NCI-H146 treated with DMSO at 0.1 percent for 48 hours (cell line): ENCODE data around the gene SPATA33.
A peak's percentile ranks its signal among the peaks of the same experiment; 100 is the strongest.
"Not testable (repeated sequence)": the region's sequence is repeated elsewhere in the genome, so short reads cannot be mapped to it uniquely, and the experiment has no call there.

Source experiments
- DNase-seq: peaks from one replicate; lab custom pipeline; 2025; ENCODE audit not compliant: unreplicated experiment; lab: John Stamatoyannopoulos, UW

Gene SPATA33

DNA sequence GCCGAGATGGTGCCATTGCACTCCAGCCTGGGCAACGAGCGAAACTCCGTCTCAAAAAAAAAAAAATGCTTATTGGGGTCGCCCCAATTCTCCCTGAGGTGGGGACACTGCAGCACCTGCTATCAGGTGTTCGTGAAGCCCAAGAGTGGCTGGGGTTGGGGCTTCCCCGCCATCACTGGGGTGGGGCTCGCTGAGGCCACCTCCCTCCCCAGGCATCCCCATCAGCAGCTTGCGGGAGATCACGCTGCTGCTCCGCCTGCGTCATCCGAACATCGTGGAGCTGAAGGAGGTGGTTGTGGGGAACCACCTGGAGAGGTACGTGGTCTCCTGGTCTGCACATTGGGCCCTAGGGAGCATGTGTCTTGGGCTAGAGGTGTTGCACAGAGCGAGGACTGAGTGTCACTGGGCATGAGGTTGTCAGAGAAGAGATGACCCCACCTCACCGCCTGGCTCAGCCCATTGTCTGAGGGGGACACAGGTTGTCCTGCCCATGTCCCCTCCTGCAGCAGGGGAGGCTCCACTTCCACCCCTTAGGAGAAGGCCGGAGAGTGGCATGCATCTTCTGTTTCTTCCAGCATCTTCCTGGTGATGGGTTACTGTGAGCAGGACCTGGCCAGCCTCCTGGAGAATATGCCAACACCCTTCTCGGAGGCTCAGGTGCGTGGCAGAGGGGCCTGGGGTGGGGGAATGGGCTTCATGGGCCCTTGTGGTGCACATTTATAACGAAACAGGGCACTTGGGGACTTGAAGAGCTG lies 33.8 kb downstream of the SPATA33 start:
- no peak for DNase-seq

DNA sequence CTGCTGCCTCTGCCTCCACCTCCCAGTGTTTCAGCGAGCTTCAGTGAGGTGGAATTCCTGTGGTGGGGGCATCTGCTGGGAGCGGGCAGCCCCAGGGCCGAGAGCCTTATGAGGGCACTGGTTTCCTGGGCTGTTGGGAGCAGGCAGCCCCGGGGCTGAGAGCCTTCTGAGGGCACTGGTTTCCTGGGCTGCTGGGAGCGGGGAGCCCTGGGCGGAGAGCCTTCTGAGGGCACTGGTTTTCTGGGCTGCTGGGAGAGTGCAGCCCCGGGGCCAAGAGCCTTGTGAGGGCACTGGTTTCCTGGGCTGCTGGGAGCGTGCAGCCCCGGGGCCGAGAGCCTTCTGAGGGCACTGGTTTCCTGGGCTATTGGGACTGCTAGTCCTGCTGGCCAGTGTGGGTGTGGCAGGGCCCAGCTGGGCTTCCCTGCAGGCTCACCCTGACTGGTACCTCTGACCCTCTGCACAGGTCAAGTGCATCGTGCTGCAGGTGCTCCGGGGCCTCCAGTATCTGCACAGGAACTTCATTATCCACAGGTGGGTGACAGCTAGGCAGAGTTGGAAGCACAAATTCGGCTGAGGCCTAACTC lies 34.4 kb downstream of the SPATA33 start:
- no peak for DNase-seq

DNA sequence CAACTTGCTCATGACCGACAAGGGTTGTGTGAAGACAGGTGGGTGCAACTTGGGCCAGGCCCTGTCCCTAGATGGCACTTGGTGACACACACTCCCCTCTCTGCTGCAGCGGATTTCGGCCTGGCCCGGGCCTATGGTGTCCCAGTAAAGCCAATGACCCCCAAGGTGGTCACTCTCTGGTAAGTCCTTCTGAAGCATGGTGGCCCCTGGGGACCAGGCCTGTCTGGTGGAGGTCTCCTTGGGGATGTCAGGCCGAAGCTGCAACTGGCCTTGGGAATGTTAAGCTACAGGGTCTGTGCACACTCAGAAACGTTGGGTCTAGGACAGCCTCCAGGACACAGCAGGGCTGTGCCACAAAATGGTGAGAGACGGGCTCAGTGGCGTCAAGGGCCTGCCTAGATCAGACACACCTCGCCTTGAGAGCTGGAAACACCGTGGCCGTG lies 35.7 kb downstream of the SPATA33 start:
- DNase-seq, result no peak

DNA sequence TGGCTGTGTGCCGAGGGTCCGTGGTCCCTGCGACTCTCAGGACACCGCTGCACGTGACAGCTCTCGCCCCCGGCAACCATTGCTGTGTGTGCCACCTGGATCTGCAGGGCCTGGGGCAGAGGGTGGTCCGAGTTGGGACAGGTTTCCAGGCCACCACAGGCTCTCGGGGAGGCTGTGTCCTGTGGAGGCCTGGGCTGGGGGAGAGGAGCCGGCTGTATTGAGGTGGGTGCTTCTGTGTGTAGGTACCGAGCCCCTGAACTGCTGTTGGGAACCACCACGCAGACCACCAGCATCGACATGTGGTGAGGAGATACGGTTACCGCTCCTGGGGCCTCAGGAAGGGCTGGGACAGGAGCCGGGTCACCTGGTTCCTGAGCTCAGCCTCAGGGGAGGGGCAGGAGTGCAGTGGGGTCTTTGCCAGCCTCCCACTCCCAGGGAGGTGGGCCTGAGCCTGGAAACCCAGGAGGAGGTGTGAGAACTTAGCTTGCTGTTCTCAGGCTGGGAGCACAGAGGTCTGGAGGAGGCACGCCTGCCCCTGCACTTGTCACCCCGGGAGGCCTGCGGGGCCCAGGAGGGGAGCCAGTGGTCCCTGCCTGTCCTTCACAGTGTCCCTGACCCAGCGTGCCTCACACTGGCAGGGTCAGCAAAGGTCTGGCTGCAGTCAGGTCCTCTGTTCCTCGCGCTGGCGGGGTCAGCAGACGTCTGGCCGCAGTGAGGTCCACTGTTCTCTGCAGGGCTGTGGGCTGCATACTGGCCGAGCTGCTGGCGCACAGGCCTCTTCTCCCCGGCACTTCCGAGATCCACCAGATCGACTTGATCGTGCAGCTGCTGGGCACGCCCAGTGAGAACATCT lies 36.5 kb downstream of the SPATA33 start:
- DNase-seq, result no peak

DNA sequence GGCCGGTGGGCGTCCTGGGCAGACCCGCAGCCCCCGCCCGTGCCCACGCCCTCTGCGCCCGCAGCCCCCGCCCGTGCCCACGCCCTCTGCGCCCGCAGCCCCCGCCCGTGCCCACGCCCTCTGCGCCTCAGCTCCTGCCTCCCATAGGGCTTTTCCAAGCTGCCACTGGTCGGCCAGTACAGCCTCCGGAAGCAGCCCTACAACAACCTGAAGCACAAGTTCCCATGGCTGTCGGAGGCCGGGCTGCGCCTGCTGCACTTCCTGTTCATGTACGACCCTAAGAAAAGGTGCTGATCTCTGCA lies 37.1 kb downstream of the SPATA33 start:
- DNase-seq, result not testable (repeated sequence)

DNA sequence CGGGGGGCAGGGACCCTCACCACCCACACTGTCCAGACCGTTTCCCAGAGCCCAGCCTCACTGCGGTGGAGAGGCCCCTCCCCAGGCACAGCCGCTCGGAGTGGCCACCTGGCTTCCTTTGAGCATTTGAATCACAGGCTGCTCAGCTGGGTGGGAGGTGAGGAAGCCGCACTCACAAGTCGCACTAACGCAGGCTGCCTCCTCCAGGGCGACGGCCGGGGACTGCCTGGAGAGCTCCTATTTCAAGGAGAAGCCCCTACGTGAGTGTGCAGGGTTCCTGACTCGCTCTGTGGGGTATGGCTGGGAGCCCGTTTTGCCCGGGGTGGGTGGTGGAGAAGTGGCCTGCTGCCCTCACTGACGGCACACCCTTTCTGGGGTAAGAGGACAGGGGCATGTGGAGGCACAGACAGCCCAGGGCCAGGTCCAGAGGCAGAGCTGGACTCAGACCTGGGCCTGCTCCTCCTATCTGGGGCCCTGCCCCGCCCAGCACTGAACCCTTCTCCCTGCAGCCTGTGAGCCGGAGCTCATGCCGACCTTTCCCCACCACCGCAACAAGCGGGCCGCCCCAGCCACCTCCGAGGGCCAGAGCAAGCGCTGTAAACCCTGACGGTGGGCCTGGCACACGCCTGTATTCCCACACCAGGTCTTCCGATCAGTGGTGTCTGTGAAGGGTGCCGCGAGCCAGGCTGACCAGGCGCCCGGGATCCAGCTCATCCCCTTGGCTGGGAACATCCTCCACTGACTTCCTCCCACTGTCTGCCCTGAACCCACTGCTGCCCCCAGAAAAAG lies 37.6 kb downstream of the SPATA33 start:
- DNase-seq, result no peak

DNA sequence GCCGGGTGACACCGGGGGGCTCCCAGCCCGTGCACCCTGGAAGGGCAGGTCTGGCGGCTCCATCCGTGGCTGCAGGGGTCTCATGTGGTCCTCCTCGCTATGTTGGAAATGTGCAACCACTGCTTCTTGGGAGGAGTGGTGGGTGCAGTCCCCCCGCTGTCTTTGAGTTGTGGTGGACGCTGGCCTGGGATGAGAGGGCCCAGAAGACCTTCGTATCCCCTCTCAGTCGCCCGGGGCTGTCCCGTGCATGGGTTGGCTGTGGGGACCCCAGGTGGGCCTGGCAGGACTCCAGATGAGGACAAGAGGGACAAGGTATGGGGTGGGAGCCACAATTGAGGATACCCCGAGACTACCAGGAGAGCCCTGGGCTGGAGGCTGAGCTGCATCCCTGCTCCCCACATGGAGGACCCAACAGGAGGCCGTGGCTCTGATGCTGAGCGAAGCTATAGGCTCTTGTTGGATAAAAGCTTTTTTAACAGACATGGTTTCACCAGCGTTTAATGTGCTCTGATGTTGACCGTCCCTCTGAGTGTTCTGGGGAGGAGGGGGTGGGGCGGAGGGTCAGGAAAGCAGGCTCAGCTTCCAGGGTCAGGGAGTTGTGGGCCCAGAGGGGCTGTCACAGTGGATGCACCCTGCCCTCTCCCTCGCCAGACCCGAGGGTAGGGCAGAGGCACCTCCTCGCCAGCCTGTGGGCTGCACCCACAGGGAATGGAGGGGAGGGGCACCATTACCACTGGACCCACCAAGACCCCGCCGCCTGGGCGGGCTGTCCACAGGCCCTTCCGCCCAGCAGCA lies 38.4 kb downstream of the SPATA33 start:
- DNase-seq, result no peak

DNA sequence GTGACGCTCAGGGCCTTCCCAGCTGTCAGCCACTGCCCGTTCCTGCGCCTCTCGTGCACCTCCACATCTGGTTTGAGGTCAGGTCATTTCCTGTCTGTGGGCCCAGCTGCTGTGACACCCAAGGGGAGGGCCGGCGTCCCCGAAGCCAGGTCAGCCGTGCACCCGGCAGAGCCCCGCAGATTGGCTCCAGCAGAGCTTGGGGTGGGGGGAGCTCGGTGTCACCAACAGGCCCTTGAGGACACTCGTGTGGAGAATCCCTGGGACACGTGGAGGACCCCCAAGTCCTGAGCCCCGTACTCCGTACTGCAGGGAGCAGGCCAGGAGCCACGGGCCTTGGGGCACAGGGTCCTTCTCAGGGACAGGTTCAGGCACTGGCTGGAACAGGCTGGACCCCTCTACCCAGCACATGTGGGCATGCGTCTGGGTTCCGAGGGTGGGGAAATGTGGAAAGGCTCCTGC lies 39.1 kb downstream of the SPATA33 start:
- DNase-seq, result no peak

DNA sequence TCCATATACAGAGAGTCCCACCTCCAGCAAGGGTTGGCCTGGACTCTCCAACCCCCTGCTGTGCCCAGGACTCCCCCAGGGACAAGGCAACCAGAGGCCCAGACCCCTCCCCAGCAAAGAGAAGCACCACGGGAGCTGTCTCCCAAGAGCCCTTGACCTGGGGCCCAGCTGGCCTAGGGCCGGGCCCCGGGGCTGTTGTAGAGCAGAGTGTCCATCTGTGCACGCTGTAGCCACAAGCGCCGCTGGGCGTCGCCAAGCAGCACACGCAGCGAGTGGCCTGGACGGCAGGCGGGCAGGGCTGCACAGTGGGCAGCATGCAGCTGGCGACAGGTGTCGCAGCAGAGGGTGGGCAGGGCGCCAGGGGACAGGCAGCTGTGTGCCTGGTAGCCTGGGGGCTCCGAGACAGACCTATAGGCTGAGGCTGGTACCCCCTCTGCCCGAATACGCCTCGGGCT lies 39.6 kb downstream of the SPATA33 start:
- no peak for DNase-seq

DNA sequence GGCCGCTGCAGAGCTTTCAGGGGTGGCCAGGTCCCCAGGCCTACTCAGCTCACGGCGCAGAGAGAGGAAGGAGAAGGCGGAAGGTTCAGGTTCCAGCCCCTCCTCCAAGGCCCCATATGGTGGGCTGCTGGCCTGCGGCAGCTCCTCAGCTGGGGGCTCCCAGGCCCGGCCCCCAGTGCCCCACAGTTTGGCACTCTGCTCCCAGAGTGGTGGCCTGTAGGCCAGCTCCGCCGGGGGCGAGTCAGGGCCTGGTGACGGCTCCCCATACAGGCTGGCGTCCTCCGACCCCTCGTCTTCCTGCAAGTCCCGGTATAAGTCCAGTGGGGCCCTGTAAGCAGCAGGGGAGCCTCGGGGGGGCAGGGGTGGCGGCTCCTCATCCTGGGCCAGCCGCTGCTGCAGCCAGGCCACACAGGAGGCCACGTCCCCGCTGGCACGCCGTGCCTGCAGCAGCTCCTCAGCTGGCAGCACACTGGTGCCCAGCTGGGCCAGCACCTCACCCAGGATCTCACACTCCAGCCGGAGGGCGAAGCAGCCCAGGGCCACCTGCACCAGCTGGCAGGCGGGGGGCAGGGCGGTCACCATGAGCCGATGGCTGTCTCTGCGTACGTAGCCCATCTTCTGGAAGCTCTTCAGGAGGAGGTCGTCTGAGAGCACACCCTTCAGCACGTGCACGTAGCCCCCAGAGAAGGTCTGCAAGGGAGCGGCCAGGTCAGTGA lies 40.1 kb downstream of the SPATA33 start:
- no peak for DNase-seq

DNA sequence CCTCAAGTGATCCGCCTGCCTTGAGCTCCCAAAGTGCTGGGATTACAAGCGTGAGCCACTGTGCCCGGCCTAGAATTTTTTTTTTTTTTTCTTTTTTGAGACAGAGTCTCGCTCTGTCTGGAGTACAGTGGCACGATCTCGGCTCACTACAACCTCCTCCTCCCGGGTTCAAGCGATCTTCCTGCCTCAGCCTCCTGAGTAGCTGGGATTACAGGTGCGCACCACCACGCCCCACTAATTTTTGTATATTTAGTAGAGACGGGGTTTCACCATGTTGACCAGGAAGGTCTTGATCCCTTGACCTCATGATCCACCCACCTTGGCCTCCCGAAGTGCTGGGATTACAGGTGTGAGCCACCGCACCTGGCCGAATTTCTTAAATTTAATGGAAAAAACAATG lies 41.1 kb downstream of the SPATA33 start:
- DNase-seq, result not testable (repeated sequence)

DNA sequence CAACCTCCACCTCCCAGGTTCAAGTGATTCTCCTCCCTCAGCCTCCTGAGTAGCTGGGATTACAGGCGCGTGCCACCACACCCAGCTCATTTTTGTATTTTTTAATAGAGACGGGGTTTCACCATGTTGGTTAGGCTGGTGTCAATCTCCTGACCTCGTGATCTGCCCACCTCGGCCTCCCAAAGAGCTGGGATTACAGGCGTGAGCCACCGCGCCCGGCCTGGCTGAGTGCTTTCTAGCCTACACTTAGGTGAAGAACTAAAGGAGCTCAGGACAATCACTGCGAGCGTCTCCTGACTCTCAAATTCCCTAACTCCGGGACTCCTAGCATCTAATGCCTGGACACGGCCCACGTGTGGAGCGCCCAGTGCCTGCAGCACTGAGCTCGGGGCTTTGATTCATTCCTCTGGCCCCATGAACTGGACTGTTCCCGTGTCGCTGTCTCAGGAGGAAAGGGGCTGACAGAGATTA lies 42.0 kb downstream of the SPATA33 start:
- not testable (repeated sequence) for DNase-seq

DNA sequence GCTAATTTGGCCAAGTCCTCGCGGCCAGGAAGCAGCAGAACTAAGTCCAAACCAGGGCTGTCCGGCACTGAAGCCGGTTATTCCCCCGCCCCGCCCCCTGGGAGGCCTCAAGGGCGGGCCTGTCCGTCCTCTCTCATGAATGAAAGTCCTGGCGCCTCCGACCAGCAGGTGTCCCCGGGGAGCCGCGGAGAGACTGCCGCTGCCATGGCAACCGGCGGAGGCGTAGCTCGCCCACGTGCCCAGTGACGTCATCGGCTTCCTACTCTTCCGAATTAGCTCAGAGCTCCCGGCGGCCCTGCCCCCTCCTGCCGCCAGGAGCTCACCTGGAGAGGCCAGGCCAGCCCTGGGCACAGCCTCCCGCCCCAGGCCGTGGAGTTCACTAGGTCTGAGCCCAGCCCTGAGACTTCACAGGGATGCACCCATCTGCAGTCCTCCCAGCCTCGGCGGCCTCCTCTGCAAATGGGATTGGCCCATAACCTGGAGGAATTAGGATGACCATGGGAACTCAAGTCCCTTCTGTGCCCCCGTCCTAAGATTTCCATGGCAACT lies 42.5 kb downstream of the SPATA33 start:
- peak; percentile 92 for DNase-seq

DNA sequence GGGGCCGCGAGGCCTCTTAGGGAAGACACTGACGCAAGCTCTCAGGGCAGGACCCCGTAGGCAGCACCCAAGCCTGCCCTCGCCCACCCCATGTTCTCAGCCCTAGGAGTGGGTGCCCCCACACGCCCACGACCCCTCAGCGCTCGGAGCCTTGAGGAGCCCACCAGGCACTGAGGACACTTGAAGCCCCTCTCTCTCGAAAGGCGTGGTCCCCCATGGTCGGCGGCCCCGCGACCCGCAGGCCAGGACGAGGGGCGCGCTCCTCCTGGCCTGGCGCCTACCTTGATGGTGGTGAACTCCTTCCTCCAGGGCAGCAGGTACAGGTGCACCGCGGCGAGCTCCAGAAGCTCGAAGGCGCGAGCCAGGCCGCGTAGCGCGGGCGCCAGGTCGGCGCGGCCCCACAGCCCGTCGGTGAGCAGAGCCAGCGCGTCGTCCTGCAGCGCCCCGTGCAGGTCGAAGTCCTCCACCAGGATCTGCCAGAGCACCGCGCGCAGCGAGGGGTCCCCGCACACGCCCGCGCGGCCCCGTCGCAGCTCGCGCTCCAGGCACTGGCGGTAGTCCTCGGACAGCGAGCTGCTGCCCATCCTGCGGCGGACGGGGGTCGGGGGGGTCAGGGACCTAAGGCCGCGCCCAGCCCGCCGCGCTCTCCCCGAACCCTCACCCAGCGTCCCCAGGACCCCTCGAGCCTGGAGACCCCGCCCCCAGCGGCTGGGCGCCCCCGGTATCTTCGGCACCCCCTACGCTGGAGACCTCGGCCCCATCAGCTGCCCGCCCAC lies 43.2 kb downstream of the SPATA33 start:
- no peak for DNase-seq

DNA sequence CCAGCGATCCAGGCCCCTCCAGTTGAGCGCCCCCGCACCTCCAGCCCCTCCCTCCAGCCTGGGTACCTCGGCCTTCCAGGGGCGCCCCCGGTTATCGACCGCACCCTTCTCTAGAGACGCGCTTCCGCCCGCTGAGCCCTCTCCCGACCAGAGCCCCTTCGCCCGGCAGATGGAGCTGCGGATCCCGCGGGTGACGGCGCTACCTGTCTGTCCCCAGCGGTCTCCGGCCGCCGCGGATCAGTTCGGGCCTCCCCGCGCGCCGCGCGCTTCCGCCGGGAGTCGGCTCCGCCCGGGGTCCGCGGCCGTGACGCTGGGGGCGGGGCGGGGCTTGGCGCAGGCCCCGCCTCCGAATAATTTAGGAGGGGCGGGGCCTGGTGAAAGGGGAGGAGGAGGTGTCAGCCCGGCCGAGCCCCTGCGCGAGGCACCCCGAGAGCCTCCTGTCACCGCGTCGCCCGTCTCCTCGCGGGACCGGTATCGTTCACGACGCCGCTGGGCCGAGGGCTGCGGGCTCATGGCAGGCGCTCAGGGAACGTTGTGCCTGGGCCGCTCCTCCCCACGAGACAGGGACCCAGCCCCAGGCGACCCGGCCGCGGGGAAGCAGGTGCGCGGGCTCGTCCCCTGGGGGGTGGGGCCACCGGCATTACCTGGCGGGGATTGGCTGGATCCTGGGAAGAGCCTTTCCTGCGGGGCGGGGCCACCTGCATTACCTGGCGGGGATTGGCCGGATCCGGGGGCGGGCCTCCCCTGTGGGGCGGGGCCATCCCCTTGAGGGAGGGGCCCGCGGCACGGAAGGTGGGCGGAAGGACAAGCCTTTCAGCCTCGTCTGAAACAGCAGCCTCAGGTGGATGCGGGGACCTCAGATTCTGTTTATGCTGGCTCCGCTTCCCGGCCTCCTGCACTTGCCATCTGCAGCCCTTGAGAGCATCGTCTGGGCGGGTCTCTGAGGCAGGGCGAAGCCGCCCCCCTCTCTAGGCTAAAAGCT lies 44.1 kb downstream of the SPATA33 start, which contains the start of gene SPATA2L:
Gene SPATA2L (minus strand): TSS at position 281 of the 982 bp plus-strand sequence. CDS start 473 bp downstream, outside the sequence.
- DNase-seq, result peak; percentile 78

DNA sequence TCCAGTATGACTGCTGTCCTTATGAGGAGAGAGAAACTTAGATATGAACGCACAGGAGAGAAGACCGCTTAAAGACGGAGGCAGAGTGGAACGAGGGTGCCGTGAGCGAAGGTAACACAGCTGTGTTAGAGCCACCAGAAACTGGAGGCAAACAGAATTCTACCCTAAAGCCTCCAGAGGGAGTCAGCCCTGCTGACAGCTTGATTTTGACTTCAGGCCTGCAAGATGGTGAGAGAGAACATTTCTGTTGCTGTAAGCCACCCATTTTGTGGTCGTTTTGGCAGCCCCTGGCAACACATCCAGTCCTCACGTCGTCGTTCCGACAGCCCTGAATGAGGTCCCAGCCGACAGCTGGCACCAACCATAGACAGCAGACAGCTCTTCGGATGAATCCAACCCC lies 46.6 kb downstream of the SPATA33 start:
- no peak for DNase-seq

DNA sequence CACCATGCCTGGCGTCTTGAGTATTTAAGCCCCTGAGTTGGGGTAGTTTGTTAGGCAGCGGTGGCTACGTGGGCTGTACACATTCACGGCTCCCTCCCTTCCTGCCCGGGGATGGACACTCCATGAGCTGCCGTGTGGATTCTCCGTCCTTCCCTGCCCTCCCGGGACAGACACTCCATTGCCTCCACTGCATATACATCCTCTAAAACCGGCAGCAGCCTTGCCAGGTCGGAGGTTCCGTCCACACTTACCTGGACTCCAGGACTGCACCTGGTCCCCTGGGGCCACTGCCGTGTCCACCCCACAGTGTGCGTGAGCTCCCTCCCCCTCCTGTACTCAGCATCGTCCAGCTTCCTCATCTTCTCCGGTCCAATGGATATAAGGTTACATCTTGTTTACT lies 47.4 kb downstream of the SPATA33 start:
- DNase-seq, result no peak
